Posterior cingulate gyrus (tissue), 11 donors: ENCODE data around the gene SSRP1.

Experiments
- DNase-seq, 10 donors: peaks; one replicate each; pipeline versions ENCODE4 v3.0.0 to v3.0.0-alpha.2; 2020 to 2021; ENCODE audit warnings: mixed read lengths in 3 of 10
- intact Hi-C: fragments of 100-400 bp; cut with DNase I; formaldehyde crosslinking; loops from one replicate; pipeline ENCODE4 v1.15.1; 2023

The SSRP1 gene

DNA sequence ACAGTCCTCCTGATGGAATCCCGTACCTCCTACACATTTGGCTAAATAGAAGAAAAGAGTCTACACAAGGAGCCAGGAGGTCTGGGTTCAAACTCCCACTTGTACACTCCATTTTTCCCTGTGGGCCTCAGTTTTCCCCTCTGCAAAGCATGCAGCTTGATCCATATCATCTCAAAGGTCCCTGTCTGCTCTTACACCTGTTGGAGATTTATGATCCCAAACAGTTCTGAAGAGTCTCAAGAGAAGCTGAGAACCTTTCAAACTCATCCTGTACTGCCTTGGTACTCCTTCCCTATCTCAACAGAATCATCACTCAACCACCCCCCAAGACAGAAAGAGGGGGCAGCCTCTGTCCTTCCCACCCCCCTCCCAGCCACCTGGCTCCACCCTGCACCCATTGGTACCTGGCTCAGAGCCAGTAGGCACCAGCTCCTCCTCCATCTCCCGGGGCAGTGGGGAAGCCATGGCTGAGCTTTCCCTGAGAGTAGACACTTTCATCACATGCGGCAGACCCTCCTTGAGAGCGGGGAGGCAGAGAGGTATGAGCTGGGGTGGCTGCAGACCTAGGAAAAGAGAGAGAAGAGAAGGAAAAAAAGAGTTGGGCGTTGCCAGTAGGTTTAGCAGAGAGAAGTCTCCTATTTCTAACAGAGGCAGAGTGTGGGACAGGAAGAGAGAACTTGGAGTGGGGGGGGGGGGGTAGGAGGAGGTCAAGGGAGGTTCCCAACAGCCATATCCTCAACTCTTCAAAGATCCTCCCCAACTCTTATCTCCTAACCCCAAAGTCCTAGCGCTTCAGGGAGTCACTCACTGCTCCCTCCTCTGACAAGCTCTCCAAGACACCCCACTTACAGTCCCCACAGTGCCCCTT is 14.1 kb downstream of the SSRP1 start:
- peak in 1 of 10 donors; percentile 52 for DNase-seq
- intact Hi-C loops, result no loop called here

DNA sequence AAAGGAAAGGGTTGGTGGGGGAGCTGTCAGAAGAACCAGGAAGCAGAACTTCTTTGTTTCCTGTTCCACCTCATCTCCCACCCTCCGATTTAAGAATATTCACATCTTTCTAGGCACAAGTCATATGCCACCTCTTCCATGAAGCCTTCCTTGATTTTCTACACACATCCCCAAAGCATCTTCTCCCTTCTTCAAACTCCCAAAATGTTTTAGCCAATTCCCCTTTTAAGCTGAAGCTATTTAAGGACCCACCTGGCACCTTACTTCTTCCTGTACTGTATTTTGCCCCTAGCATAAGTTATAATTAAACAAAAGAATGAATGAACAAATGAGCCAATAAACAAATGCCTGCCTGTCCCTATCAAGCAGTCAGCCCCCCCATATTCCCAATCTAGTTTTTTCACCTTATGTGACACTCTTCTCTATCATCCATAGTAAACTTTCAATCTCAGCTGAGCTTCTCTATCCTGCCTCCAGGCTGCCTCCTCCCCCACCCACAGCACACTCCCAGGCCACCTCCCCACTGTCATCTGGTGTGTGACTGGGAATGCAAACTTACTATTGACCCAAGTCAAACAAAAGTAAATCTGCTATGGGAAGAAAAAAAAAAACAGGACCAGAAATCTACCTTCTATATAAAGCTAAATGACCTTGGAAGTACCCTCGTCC is 14.8 kb downstream of the SSRP1 start:
- intact Hi-C loops, result no loop called here
- DNase-seq, result peak in 1 of 10 donors; percentile 33

DNA sequence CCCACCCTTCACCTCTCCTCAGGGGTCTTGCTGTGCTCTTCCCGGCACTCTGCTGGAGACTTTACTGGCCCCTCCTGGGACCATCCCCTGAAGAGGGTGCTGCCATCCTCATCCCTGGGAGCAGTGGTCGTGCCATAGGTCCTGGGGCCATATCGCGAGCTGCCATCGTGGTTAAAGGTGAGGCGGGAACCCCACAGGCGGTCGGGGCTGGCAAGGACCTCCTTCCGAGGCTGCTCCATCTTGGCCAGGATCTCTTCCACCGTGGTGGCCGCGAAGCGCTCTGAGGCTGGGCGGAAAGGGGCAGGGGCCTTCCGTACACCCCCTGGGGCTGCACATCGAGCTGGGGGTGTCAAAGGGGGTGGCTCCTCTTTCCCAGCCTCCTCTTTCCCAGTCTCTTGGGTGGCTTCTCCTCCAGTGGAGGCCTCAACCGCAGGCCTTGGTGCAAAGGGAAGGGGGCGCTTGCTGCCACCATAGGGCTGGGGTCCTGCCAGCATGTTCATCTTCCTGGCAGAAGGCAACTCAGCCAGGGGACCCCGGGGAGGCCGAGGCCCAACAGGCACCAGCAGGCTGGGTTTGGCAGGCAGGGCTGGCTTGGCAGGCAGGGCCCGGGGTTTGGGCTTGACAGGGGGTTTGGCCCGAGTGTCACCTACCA is 15.5 kb downstream of the SSRP1 start:
- intact Hi-C loops, result no loop called here

DNA sequence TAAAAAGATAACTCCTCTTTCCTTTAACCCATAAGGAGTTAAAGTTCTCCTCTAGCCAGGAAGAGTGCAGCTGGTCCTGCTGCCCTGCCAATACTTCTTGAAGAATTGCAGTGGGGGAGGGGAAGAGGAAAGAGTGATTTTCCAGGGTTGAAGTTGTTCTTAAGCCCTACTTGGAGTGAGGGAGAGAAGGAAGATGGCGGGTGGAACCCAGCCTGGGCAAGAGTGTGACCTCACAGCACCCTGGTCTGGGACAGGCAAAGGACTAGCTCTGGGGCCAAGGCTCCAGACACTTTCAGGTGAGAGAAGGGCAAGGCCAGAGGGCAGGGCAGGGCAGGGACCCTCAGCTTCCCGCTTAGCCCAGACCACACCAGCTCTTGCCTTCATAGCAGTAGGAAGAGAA is 17.5 kb downstream of the SSRP1 start:
- DNase-seq, result peak in 2 of 10 donors; percentile 58 to 72
- intact Hi-C loops, result no loop called here

More for the DNA sequence above, 15.5 kb downstream of the SSRP1 start:
- peak in 2 of 10 donors; percentile 72 to 73 for DNase-seq

DNA sequence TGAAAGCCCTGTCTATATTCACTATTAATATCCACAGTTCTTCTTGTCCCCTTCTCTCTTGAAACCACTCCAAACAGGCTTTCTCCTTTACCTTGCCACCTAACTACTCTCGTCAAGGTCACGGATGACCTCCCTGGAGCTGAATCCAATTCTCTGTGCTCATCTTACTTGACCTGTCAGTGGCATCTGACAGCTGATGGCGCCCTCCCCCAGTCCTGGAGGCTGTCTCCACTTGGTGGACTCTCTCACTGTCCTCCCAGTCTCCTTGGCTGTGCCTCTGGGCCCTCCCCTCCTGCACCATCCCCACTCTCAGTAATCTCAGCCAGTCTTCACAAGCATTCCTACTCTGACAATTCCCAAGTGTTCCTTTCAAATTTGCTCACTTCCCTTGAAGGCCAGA is 19.7 kb downstream of the SSRP1 start:
- intact Hi-C loops, result no loop called here
- peak in 2 of 10 donors; percentile 52 to 69 for DNase-seq

DNA sequence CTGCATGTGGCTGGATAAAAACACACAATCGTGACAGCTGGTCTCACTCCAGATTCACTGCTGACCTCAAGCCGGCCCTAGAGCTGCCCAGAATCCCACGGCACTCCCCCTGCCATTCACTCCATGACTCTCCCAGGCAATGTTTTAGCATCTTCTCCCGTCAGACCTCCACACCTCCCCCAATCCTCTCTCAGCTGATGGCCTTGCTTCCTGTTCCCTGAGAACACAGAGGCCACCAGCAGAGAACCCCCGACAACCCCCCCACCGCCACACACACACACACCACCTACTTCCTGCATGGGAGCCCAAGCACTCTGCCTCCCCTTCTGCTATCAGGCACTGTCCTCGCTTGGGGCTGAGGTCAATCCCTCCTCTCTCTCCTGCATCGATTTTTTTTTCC is 20.2 kb downstream of the SSRP1 start:
- DNase-seq, result peak in 2 of 10 donors; percentile 33 to 53
- intact Hi-C loops, result no loop called here

DNA sequence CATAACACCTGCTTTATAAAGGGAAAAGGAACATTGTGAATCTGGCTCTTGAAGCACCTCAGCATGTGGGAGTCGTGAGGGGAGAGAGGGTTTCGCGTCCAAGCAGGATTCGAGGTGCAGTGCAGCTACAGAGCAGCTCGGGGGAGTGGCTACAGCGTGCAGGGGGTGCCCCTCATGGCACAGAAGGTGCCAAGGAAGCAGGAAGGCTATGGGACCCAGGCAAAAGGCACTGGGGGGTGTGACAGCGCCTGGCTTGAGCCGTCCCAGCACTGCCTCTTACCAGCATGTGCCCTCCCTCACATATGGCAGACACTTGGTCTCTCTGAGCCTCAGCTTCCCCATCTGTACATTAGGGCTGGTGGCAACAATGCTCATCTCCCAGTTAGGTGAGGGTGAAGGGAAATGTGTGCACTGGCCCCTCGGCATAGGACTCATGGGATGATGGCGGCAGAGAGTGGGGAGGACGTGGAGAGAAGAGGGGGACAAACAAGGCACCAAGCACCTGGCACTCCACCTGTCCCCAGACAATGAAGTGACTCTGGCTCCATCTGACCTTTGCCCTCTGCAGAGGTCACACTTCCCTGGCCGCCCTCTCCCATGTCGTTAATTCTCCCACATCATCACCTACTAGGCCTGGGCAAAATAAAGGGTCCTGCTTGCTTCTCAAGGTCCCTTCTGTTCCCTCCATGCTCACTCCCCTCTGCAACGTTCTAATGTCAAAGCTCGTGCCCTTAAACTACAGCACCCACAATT is 21.3 kb downstream of the SSRP1 start:
- peak in 1 of 10 donors; percentile 43 for DNase-seq

DNA sequence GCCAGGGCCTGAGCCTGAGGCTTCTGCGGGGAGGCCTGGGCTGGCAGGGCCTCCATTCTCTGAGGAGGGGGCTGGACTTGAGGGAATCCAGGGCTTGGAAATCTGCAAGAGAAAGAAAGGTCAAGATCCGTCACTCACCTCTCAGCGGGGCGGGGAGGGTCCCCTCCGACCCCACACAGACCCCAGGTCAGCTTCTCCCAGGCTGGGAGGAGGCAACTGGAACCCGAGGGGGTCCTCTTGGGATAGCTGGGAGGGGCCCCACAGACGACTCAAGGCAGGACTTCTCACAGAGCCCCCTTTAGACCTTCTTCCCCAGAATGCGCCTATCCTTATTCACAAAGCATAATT is 21.9 kb downstream of the SSRP1 start:
- no peak for DNase-seq
- intact Hi-C loops, result no loop called here

More for the DNA sequence above, 21.3 kb downstream of the SSRP1 start:
- intact Hi-C loops, result no loop called here

DNA sequence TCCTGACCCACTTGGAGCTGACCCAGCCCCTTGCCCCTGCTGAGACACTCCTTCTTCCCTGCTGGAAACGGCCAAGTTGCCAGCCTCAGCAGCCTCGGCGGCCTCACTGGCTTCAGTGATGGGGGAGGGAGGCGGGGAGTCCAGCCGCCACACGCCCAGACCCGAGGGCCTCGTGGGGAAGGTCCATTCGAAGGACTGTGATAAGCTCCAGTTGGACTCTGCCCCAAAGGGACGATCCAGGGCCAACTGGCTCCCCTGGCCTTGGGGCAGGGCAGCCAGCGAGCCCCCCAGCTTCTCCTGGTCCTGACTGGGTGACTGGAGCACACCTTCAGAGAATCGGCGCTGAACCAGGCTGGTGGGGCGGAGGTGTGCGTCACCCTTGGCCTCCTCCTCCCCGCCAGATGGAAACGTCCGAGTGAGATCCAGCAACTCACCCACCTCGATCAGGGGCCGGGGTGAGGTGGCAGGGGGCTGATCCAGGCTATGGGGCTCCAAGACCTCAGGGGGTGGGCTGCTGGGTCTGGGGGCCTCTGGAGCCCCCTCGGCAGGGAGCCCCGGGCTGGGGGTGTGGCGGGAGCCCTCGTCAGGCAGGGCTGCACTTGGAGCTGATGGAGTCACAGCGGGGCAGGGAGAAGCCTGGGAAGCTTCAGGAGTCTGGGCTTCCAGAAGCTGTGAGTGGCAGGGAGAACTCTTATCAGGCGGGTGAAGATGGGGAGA is 22.5 kb downstream of the SSRP1 start:
- DNase-seq, result peak in 2 of 10 donors; percentile 63 to 75
- intact Hi-C loops, result no loop called here

DNA sequence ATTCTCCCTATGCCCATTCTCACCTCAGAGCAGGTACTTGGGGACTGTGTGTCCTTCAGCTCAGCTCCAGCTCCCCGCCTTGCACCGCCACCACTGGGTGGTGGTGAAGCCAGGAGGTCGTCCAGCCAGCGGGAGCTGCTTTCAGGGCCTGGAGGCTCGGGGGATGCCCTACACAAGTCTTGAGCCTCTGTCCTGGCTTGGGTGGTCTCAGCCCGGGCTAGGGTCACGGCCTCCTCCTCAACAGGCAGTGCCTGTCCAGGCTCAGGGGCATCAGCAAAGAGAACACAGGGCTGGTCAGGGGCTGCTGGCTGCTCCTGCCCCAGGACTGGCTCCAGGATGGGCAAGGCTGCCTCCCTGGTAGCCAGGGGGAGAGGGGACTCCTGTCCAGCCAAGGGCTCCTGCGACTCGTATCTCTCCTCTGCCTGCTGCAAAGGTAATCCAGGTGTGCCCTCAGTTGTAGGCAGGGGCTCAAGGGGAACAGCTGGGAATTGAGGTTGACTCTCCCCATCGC is 23.1 kb downstream of the SSRP1 start:
- DNase-seq, result peak in 2 of 10 donors; percentile 71 to 82
- intact Hi-C loops, result no loop called here

DNA sequence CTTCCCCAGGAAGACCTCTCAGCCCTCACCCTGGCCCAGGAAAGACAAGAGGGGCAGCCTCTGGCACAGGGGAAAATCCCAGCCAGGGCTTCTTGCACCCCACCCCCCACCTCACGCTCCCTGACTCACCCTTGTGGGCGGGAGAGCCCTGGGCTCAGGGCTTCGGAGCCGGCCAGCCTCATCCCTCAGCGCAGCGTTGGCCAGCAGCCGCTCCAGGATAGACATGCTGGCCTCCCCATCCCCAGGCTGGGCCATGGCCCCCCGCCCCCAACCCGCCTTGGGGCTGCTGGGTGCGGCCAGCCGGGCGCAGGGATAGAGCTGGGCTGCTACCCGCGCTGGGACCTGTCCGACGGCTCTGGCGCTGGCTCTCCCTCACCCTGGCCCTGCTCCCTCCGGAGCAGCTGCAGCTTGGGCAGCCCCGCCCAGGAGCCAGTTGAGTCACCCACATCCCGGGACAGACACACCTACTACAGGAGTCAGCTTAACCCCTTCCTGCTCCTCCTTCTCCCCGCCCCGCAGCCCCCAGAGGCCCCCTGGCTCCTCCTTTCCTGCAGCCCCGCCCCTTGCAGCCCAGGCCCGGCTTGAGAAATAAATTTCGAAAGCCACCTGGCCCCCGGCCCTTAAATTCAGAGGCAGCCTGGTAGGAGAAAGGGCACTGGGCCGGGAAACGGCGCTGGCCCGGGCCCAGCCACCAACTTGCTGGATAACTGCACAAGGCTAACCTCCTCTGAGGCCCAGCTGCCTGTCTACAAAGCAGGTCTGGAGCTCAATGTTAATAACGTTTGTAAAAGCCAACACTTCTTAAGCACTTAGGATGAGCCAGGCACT is 24.4 kb downstream of the SSRP1 start:
- intact Hi-C loops, result no loop called here
- peak in 8 of 10 donors; percentile 51 to 93 (median 66) for DNase-seq

DNA sequence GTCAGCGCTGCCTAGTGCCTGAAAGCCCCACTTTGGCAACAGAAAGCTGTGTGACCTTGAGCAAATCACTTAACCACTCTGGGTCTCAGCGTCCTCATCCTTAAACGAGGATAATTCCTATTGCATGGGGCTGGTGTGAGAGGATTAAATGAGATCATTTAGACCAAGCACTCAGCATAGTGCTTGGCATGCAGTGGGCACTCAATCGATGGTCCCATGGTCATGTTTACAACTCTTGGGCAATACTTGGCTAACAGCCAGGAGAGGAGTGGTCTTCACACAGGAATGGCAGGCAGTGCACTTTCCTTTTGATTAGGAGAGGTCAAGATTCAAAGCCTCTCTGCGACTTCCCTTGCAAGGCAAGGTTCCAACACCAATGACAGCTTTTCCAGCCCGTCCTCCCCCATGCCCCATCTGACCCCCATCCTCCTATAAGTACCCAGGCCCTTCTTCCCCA is 25.0 kb downstream of the SSRP1 start:
- DNase-seq, result no peak
- intact Hi-C loops, result no loop called here

DNA sequence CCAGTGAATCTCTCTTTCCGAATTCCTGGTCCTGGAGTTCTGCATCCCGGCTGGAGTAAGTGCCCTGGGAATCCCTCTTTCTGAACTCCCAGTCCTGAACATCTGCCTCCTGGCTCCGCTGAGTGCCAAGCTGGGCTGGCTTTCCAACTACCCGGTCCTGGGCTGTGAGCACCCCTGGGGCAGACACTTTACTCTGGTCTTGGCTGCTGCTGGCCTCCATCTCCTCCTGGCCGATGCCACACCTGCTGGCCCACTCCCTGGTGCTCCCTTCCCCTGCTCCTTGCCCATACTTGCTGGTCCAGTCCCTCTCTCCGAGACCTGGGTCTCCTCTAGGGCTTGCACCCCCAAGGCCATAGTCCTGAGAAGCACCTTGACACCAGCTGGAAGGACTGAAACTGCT is 25.6 kb downstream of the SSRP1 start:
- intact Hi-C loops, result no loop called here

DNA sequence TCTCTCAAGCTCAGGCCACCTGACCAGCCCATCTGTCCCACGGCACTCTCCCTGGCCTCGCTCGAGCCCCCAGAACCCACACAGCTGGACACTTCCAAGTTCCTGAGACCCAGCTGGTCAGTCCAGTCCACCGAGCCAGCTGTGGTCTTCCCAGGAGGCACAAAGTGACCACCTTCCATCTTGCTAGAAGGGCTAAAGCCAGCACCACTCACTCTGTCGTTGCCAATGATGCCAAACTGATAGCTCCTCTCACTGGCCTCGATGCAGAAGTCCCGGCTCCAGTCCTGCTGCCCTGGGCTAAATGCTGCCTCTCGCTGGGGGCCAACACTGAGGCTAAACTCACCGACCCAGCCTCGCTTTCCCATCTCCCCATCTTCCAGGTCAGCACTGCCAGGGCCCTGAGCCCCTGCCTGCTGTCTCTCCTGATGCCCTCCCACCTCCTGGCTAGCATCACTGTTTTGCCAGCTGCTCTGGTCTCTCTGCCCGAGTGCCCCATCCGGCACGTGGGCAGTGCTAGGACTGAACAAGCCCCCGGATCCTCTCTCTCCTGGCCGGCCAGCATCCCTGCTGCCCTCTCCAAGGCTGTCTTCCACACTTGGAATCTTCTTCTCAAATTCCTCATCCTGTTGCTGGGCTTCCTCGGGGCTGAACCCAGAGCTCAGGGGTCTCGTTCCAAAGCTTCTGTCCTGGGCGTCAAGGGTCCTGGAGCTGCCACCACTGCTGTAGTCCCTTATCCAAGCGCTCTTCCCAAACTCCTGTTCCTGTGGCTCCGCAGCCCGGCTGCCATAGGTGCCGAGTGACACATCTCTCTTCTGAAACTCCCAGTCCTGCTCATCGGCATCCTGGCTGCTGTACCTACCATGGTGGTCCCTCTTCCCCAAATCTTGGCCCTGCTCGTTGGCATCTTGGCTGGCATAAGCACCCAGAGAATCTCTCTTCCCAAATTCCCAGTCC is 26.3 kb downstream of the SSRP1 start:
- peak in 1 of 10 donors; percentile 76 for DNase-seq

More for the DNA sequence above, 25.6 kb downstream of the SSRP1 start:
- DNase-seq, result peak in 1 of 10 donors; percentile 60

DNA sequence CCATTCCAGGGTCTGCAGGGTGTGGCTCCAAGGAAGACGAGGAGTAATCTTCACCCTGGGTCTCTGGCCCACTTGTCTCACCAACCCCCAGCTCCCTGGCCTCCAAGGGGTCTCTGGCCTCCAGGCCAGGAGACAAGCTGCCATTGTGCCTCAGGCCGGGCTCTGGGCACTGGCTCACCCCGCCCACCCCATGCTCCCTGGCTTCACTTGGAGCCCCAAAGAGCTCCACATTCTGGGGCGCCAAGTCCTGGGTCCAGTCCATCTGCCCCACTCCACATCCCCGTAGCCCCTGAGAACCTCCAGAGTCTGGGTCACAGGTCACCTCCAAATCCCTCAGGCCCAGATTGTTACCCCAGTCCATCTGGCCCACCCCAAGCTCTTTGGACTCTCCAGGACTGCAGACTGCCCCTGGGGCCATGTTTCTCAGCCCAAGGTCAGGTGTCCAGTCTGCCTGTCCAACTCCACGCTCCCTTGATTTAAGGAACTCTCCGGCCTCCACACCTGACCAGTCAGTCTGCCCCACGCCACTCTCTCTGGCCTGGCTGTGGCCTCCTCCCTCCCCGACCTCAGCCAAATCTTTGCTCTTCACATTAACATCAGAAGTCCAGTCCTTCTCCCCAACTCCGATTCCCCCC is 27.1 kb downstream of the SSRP1 start:
- intact Hi-C loops, result no loop called here
- DNase-seq, result peak in 1 of 10 donors; percentile 62

More for the DNA sequence above, 26.3 kb downstream of the SSRP1 start:
- intact Hi-C loops, result no loop called here

DNA sequence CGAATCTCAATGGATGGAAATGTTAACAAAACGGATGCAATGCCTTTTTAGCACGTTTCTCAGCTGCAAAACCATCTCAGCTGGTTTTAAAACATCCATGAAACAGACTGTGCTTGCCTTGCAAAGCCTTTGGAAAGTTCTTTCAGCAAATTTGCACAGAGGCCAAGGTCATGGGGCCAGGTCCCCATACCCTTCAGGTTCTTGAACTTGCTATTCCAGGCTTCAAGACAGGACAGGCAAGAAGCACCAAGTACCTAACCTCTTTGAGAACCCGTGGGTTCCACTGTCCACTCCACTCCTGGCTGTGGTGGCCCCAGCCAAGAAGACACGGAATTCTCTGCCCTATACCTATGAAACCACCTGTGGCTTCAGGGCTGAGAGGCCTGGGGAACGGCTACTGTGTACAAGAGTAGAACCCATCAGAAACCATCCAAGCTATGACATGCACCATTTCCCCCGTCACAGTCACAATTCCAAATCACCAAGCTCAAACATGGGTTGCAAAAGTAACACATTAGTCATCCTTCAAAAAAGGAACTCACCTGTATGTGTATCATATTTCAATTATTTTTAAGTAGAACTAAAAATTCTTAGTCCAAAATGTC is 27.9 kb downstream of the SSRP1 start:
- intact Hi-C loops, result no loop called here
- DNase-seq, result peak in 1 of 10 donors; percentile 57
